Activated effector memory CD4-positive, alpha-beta T cell treated with anti-CD3 and anti-CD28 coated beads, Interleukin-2, amount 50 U/mL, for 16 hours (primary cell): ENCODE data around the gene SLC17A7.
A peak's percentile ranks its signal among the peaks of the same experiment; 100 is the strongest.

ENCODE experiments used
- DNase-seq: peaks from one replicate; pipeline ENCODE4 v3.0.0-alpha.2; 2020

The SLC17A7 gene

DNA sequence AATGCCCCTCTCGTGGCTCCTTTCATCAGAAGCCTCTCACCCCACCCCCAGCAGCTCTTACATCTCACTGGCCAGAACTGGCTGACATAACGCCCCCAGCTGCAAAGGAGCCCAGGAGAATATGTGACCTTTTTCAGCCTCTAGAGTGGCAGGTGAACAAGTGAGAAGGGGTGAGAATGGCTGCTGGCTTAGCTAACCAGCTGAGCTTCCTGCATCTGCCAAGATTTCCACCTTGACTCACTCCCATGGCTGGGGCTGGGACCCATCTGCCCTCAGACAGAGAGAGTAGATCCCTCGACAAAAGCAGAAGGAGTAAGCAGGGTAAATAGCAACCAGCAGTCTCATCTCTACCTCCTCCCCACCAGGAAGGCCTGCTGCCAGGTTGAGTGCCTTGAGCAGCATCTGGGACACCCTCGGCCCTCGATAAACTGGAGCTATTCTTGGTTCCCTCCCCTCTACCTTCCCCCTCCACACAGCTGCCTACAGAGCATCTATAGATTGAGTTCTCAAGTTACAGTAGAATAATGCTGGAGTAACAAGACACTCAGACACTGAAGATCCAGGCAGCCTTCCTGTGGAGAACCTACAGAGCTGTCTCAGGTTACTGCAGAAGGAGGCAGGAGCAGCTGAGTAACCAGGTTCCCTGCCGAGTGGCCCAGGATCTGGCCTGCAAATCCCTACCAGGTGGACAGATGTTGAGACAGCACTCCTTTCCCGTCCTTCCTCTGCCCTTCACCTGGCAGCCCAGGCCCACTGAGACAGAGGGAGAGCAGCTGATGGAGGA, 37.7 kb downstream of the SLC17A7 start:
- no peak for DNase-seq

GRCh38 chr19:49400029-49400428, 41.3 kb downstream of the SLC17A7 start:
- no peak for DNase-seq

DNA sequence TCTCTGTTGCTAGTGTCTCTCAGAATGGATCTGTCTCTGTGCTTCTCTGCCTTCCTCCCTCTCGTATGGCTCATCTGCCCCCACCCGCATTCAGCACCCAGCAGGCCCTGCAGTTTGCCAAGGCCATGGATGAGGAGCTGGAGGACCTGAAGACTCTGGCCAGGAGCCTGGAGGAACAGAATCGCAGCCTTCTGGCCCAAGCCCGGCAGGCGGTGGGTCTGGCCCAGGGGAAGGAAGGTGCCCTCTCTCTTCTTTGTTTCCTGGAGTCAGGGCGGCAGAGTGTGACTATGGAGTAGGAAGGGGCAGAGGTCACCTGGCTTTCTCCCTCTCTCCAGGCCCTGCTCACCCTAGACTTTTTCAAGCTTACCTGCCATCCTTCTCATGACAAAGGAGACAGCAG, 42.4 kb downstream of the SLC17A7 start:
- no peak for DNase-seq

GRCh38 chr19:49398001-49398615, 43.2 kb downstream of the SLC17A7 start:
- no peak for DNase-seq

GRCh38 chr19:49396738-49397505, 44.4 kb downstream of the SLC17A7 start:
- no peak for DNase-seq

- DNase-seq: no peak
Observed at GRCh38 chr19:49395581-49396407, 45.5 kb downstream of the SLC17A7 start.

DNA sequence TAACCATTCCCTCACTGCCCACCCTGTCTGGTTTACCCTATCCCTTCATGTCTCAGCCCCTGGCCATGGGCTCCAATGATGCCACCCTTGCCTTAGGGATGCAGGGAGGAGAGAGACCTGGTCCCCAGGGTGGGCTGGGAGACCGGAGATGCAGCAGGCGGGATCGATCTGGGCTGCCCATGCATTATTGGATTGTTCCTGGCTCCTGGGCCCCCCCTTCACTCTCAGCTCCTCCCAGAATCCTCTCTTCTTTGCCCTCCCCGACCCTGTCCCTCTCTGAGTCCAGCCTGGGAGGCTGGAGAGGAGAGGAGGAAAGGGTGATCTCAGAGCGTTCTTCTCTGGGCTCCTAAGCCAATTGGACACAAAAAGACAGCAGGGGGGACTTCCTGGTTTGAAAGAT, 47.4 kb downstream of the SLC17A7 start:
- no peak for DNase-seq

DNA sequence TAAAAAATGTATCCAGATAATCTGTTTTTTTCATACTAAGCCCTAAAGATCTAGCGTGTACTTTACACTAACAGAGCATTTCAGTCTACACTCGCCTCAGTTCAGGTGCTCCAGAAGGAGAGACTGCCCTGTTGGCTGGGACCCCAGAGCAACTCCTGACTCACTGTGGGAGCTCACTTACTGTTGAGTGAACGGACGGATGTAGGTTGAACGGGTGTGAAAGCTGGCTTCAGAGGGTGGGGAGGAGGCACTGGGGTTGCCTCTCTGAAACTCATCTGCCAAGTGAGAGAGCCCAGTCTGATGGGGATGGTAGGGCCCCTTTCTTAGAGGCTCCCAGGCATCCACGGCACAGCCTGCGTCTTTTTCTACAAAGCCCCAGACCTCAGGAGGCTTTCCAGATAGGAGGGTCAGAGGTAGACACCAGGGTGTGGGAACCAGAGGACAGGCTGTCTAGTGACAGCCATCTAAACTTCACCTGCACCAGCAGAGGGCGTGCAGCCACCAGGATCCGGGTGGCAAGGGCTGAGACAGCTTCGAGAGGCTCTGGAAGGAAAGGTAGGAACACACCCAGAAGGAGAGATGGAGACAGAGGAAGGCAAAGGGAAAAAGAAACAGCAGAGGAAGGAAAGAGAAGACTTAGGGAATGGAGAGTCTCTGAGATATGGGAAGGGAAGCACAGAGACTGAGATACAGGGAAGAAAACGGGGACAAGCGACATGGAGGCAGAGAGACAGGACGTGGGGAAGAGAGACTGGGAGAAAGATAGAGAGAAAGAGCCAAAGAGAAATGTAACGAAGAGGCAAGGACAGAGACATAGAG, 49.5 kb downstream of the SLC17A7 start:
- peak; percentile 92 for DNase-seq

GRCh38 chr19:49390929-49391359, 50.4 kb downstream of the SLC17A7 start:
- no peak for DNase-seq

- no peak for DNase-seq
Observed at GRCh38 chr19:49390131-49390928, 51.0 kb downstream of the SLC17A7 start.

DNA sequence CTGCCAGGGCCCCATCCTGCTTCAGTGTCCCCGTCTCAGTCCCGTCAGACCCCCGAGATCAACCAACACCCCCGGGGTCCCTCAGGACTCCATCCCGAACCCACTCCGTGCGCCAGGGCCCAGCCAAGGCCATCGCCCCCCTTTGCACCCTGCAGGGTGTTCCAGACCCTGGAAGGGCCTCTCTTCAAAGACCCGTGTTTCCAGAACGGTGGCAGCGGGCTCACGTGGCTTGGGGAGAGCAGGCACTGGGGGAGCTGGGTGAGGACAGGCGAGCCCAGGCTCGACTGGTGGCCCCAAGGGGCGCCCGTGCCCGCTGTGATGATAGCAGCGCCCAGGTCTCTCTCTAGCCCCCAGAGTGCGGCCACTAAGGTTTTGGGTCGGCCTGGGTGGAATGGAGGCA, 51.9 kb downstream of the SLC17A7 start:
- DNase-seq: no peak

- peak; percentile 96 for DNase-seq
Observed at GRCh38 chr19:49387936-49388372, 53.4 kb downstream of the SLC17A7 start, which contains the start of gene KASH5. Gene KASH5, plus strand, starts transcription at chr19:49388249. Its CDS starts 2,635 bp downstream, at chr19:49390884.

DNA sequence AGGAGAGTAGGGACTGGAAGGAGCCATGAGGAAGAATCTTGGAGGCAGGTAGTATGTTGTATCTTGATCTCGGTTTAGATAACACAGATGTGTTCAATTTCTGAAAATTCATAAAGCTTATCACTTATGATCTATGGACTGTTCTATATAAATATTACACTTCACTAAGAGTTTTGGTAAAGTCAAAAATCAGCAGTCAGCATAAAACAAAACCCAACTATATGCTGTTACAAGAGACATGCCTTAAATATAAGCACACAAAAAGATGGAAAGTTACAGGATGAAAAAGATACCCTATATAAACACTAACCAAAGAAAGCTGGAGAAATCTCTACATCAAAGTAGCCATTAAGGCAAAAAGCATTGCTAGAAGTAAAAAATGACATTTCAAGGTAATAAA, 57.7 kb downstream of the SLC17A7 start:
- no peak for DNase-seq

GRCh38 chr19:49382639-49383038, 58.7 kb downstream of the SLC17A7 start:
- DNase-seq: no peak

- no peak for DNase-seq
Observed at GRCh38 chr19:49380391-49380790, 60.9 kb downstream of the SLC17A7 start.
